ENCODE results near the gene PEX26. TPM values are rescaled to one million over a fixed set of nuclear protein-coding genes. Genes with fewer than 3 reads are reported as not detected.

The PEX26 gene
- 23.0 and 24.0 TPM in 2 replicates for total RNA-seq

GRCh38 chr22:18077639-18078328 is at the start of gene PEX26:
PEX26 (plus strand) TSS chr22:18077990; CDS start chr22:18078377, 387 bp downstream.

GRCh38 chr22:18110194-18110953 is 32.6 kb downstream of the PEX26 start, which contains the start of gene TUBA8:
TUBA8 (plus strand) TSS chr22:18110809; CDS start chr22:18110866, 57 bp downstream.

Other genes starting within 250 kb of the PEX26 start
- gene MICAL3, start 53.4 kb upstream of the PEX26 start, total RNA-seq = 20.3 and 44.9 TPM in 2 replicates
- 0.23 and 0.72 TPM in 2 replicates for gene TUBA8, start 32.8 kb downstream of the PEX26 start, total RNA-seq
- gene USP18, start 72.2 kb downstream of the PEX26 start, total RNA-seq = 5.5 and 7.7 TPM in 2 replicates

Measured in smooth muscle cell of the pulmonary artery (primary cell).